ENCODE data around the gene ALG12.

The ALG12 gene

GRCh38 chr22:49934160-49934890, 16.1 kb upstream of the ALG12 start:
- in situ Hi-C loops (cut with MboI; ENCODE audit: low sequenced_read_pairs) = loop anchor here (5.0 to 25.0 kb wide), 3 partner anchors 33 to 278 kb away; partner anchors contain the start of gene SELENOO

GRCh38 chr22:49933236-49934159, 15.3 kb upstream of the ALG12 start:
- in situ Hi-C loops (cut with MboI; ENCODE audit: low sequenced_read_pairs) = loop anchor here (5.0 to 25.0 kb wide), 3 partner anchors 34 to 279 kb away; partner anchors contain the start of gene SELENOO

- in situ Hi-C loops (cut with MboI; ENCODE audit: low sequenced_read_pairs) = loop anchor here (5.0 to 25.0 kb wide), 3 partner anchors 36 to 281 kb away; partner anchors contain the start of gene SELENOO
Measured at GRCh38 chr22:49930596-49931412, 12.6 kb upstream of the ALG12 start.

- in situ Hi-C loops (cut with MboI; ENCODE audit: low sequenced_read_pairs) = loop anchor here (5.0 to 25.0 kb wide), 3 partner anchors 37 to 282 kb away; partner anchors contain the start of gene SELENOO
Measured at GRCh38 chr22:49929994-49930575, 11.8 kb upstream of the ALG12 start.

- in situ Hi-C loops (cut with MboI; ENCODE audit: low sequenced_read_pairs) = loop anchor here (25.0 kb wide), 1 partner anchor 283 kb away; the partner anchor contains the start of gene SELENOO
Measured at GRCh38 chr22:49929211-49929979, 11.2 kb upstream of the ALG12 start.

- in situ Hi-C loops (cut with MboI; ENCODE audit: low sequenced_read_pairs) = loop anchor here (25.0 kb wide), 1 partner anchor 284 kb away; the partner anchor contains the start of gene SELENOO
Measured at GRCh38 chr22:49928555-49929210, 10.4 kb upstream of the ALG12 start.

- in situ Hi-C loops (cut with MboI; ENCODE audit: low sequenced_read_pairs) = loop anchor here (25.0 kb wide), 1 partner anchor 284 kb away; the partner anchor contains the start of gene SELENOO
Measured at GRCh38 chr22:49928185-49928495, 9.9 kb upstream of the ALG12 start.

GRCh38 chr22:49927483-49928184, 9.4 kb upstream of the ALG12 start:
- in situ Hi-C loops (cut with MboI; ENCODE audit: low sequenced_read_pairs) = loop anchor here (25.0 kb wide), 1 partner anchor 285 kb away; the partner anchor contains the start of gene SELENOO

GRCh38 chr22:49926916-49927315, 8.7 kb upstream of the ALG12 start:
- in situ Hi-C loops (cut with MboI; ENCODE audit: low sequenced_read_pairs) = loop anchor here (25.0 kb wide), 1 partner anchor 285 kb away; the partner anchor contains the start of gene SELENOO

- in situ Hi-C loops (cut with MboI; ENCODE audit: low sequenced_read_pairs) = loop anchor here (25.0 kb wide), 1 partner anchor 287 kb away; the partner anchor contains the start of gene SELENOO
Measured at GRCh38 chr22:49925525-49926128, 7.4 kb upstream of the ALG12 start.

- in situ Hi-C loops (cut with MboI; ENCODE audit: low sequenced_read_pairs) = no loop called here
Measured at GRCh38 chr22:49924113-49924833, 6.0 kb upstream of the ALG12 start.

GRCh38 chr22:49923445-49923844, 5.2 kb upstream of the ALG12 start:
- in situ Hi-C loops (cut with MboI; ENCODE audit: low sequenced_read_pairs) = no loop called here

GRCh38 chr22:49922926-49923325, 4.7 kb upstream of the ALG12 start:
- in situ Hi-C loops (cut with MboI; ENCODE audit: low sequenced_read_pairs) = no loop called here

GRCh38 chr22:49922484-49922883, 4.2 kb upstream of the ALG12 start:
- in situ Hi-C loops (cut with MboI; ENCODE audit: low sequenced_read_pairs) = no loop called here

- in situ Hi-C loops (cut with MboI; ENCODE audit: low sequenced_read_pairs) = no loop called here
Measured at GRCh38 chr22:49921508-49922278, 3.5 kb upstream of the ALG12 start.

GRCh38 chr22:49920859-49921258, 2.6 kb upstream of the ALG12 start:
- in situ Hi-C loops (cut with MboI; ENCODE audit: low sequenced_read_pairs) = no loop called here
